Smooth muscle cell (in vitro differentiated cells): ENCODE data around the gene KCNAB3. TPM values are rescaled to one million over a fixed set of nuclear protein-coding genes. Genes with fewer than 3 reads are reported as not detected.

ENCODE experiments used
- DNase-seq: peaks from one replicate; lab custom pipeline; 2025; ENCODE audit not compliant: unreplicated experiment; lab: John Stamatoyannopoulos, UW
- H2AFZ ChIP-seq: fragments of 200-600 bp; sonication (generic); 2 replicates; pipeline ENCODE4 v1.6.0; 2016; ENCODE audit warnings: antibody characterized with exemption, low read depth, mild to moderate bottlenecking
- H3F3A ChIP-seq: fragments of 200-600 bp; sonication (generic); 2 replicates; pipeline ENCODE4 v1.6.0; 2017; ENCODE audit warnings: antibody characterized with exemption, low read depth
- H3K27ac ChIP-seq: fragments of 200-600 bp; sonication (generic); 2 replicates; pipeline ENCODE4 v1.5.1; 2016; ENCODE audit warnings: low read depth, mild to moderate bottlenecking
- H3K27me3 ChIP-seq: fragments of 200-600 bp; sonication (generic); 2 replicates; pipeline ENCODE4 v1.6.1; 2016; ENCODE audit warnings: low read depth, mild to moderate bottlenecking
- H3K36me3 ChIP-seq: fragments of 200-600 bp; sonication (generic); 2 replicates; pipeline ENCODE4 v1.5.1; 2016; ENCODE audit warnings: low read depth
- H3K4me1 ChIP-seq: fragments of 200-600 bp; sonication (generic); 2 replicates; pipeline ENCODE4 v1.5.1; 2016; ENCODE audit warnings: low read depth
- H3K4me2 ChIP-seq: fragments of 200-600 bp; sonication (generic); 2 replicates; pipeline ENCODE4 v1.6.0; 2016; ENCODE audit warnings: mild to moderate bottlenecking
- H3K4me3 ChIP-seq: fragments of 200-600 bp; sonication (generic); 2 replicates; pipeline ENCODE4 v1.5.1; 2016; ENCODE audit warnings: mild to moderate bottlenecking
- H3K79me2 ChIP-seq: fragments of 200-600 bp; sonication (generic); 2 replicates; pipeline ENCODE4 v1.6.0; 2016; ENCODE audit warnings: low read depth, mild to moderate bottlenecking
- H3K9ac ChIP-seq: fragments of 200-600 bp; sonication (generic); 2 replicates; pipeline ENCODE4 v1.6.0; 2016; ENCODE audit warnings: low read depth
- H3K9me3 ChIP-seq: fragments of 200-600 bp; sonication (generic); replicated peaks from 2 replicates; pipeline ENCODE4 v1.5.1; 2016; ENCODE audit warnings: low read depth
- H4K20me1 ChIP-seq: fragments of 200-600 bp; sonication (generic); 2 replicates; pipeline ENCODE4 v1.6.0; 2016; ENCODE audit warnings: low read depth
- CTCF ChIP-seq: fragments of 200-600 bp; sonication (generic); IDR thresholded peaks from 2 replicates; pipeline ENCODE4 v1.5.1; 2017; ENCODE audit warnings: borderline replicate concordance, mild to moderate bottlenecking, antibody characterized with exemption; ENCODE audit not compliant: insufficient read depth, poor library complexity, severe bottlenecking
- WGBS: methylation state at CpG from one replicate; pipeline ENCODE4 v1.1.7; 2016; ENCODE audit warnings: low lambda C conversion rate; 5-methylcytosine and 5-hydroxymethylcytosine counted together
- polyA plus RNA-seq: library from polyadenylated mRNA; unstranded; fragments of >200 nt; fragmentation: Nextera tagmentation; extraction: Ambion mirVana; gene quantifications from 2 replicates; pipeline ENCODE4 v1.2.1, GENCODE V29; 2016
- total RNA-seq: library from RNA; depleted of rRNA; stranded (reverse); fragments of >200 nt; gene quantifications from 2 replicates; pipeline ENCODE4 v1.2.3, GENCODE V29; 2014

Gene KCNAB3
- total and polyA plus RNA-seq, 2 experiments from 2014 or later = 5.3 to 8.7 TPM

DNA sequence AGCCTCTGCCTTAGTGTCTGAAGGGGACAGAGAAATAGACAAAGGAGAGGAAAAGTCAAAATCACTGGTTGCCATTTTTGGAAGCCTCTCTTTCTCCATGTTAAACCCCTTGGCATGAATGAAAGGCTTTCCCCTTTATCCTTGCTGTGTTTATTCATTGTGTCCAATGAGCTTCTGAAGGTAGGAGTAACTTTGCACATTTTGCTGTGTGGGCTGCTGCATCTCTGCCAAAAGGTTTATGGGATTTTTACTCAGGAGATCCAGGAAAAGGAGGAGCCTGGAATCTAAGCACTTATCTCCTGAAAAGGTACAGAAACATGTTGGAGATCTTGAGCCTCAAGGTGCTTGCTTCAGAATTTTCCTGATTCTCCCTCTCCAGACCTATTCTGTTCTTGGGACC lies 6.2 kb upstream of the KCNAB3 start:
- DNase-seq = no peak
- peaks cover 17% of the 10 kb centered on the region for H4K20me1 ChIP-seq
- H2AFZ ChIP-seq = no peak overlapping the region
- H3K4me1 ChIP-seq = peaks cover 10% of the 10 kb centered on the region
- peaks cover 13% of the 10 kb centered on the region for H3K36me3 ChIP-seq
- no peaks in the 10 kb centered on the region for H3F3A ChIP-seq
- H3K27me3 ChIP-seq = no peaks in the 10 kb centered on the region
- H3K4me2 ChIP-seq = no peak overlapping the region
- TF ChIP-seq CTCF = no peak
- H3K9ac ChIP-seq = no peak overlapping the region
- no peak overlapping the region for H3K27ac ChIP-seq
- no peak overlapping the region for H3K4me3 ChIP-seq
- no peaks in the 10 kb centered on the region for H3K9me3 ChIP-seq
- peaks cover 20% of the 10 kb centered on the region for H3K79me2 ChIP-seq

DNA sequence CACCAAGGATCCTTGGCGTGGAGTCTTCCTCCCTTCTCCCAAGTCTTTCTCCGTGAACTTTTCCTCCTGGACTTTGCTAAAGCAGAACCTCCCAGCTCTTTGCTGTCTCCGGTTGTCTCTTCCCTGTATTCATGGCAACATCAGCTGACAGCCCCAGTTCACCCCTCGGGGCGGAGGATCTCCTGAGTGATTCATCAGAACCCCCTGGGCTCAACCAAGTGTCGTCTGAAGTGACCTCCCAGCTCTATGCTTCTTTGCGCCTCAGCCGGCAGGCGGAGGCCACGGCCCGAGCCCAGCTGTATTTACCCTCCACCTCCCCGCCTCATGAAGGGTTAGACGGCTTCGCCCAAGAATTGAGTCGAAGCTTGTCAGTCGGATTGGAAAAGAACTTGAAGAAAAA lies 3.3 kb upstream of the KCNAB3 start:
- peak overlapping the region; percentile 98 for H3K9ac ChIP-seq
- H3K79me2 ChIP-seq = peaks cover 20% of the 10 kb centered on the region
- no peaks in the 10 kb centered on the region for H3K9me3 ChIP-seq
- H3K4me1 ChIP-seq = peaks cover 21% of the 10 kb centered on the region
- peak overlapping the region; percentile 98 for H3K4me2 ChIP-seq
- no peaks in the 10 kb centered on the region for H3K27me3 ChIP-seq
- peak overlapping the region; percentile 94 for H3K4me3 ChIP-seq
- peak; percentile 38 for DNase-seq
- no peaks in the 10 kb centered on the region for H3K36me3 ChIP-seq
- TF ChIP-seq CTCF = no peak
- H2AFZ ChIP-seq = peak overlapping the region; percentile 94
- H3K27ac ChIP-seq = peak overlapping the region; percentile 85
- H3F3A ChIP-seq = no peaks in the 10 kb centered on the region
- H4K20me1 ChIP-seq = peaks cover 17% of the 10 kb centered on the region
- WGBS = 9% methylated on average over 16 of the region's 16 CpGs

- Histone ChIP-seq H3K9ac (peak overlapping the region; percentile 98), H3K9me3 (no peaks in the 10 kb centered on the region), H3K27me3 (no peaks in the 10 kb centered on the region), H3K4me3 (peak overlapping the region; percentile 94), H3K79me2 (peaks cover 20% of the 10 kb centered on the region), H3K4me2 (peak overlapping the region; percentile 98), H3K36me3 (no peaks in the 10 kb centered on the region), H4K20me1 (peaks cover 17% of the 10 kb centered on the region), H3K4me1 (peaks cover 21% of the 10 kb centered on the region), H2AFZ (peak overlapping the region; percentile 94), H3K27ac (peak overlapping the region; percentile 85), H3F3A (no peaks in the 10 kb centered on the region)
- TF ChIP-seq CTCF = no peak
- no peak for DNase-seq
- WGBS = under 1% methylated on average over 17 of the region's 17 CpGs
Observed at GRCh38 chr17:7932483-7932891, 2.8 kb upstream of the KCNAB3 start.

DNA sequence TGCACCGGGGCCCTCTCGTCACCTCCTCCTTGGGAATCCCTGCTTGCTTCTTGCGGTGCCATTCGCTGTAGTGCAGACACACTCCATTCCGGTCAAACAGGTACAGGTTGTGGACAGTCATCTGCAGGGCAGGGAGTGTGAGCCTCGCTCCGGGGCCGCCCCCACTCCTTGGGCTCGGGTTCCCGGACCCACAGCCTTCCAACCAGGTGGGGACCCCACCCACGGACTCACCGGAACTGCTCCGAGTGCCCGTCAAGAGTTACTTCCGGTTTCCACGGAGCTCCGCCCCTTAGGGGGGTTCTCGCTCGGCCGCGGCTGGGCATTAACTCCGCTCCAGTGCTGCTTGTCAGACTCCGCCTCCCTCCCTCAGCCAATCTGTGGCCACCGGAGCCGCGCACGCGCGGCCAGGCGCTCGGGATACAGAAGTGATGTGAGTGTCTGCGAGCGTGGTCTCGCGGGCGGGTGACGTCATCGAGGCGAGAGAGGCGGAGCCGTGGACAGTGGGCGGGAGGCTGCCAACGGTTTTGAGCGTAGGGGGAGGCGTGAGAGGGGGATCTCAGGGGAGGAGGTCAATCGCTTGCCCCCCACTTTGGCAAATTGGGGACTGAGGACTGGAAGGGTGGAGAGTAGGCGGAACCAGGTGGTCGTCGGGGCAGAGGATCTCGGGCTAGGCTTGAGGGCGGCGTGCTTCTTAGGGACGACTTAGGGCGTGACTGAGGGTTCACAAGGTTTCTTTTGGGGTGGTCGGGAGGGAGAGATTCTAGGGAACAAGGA lies 2.2 kb upstream of the KCNAB3 start, which contains the start of the genes CNTROB and TRAPPC1:
CNTROB (plus strand) TSS at position 498 of the 774 bp plus-strand sequence. CDS start 874 bp downstream, outside the sequence.
TRAPPC1 (minus strand) TSS at position 238 of the 774 bp plus-strand sequence; CDS start at position 121, 117 bp downstream.
- Histone ChIP-seq H2AFZ (peak within 1 kb of the TSS; percentile 94), H4K20me1 (peaks cover 17% of the 10 kb centered on the region), H3K79me2 (peaks cover 20% of the 10 kb centered on the region), H3K4me3 (peak within 1 kb of the TSS; percentile 94), H3K36me3 (no peaks in the 10 kb centered on the region), H3K27ac (peak within 1 kb of the TSS; percentile 85), H3K4me1 (peaks cover 21% of the 10 kb centered on the region), H3K27me3 (no peaks in the 10 kb centered on the region), H3K4me2 (peak within 1 kb of the TSS; percentile 98), H3K9me3 (no peaks in the 10 kb centered on the region), H3K9ac (peak within 1 kb of the TSS; percentile 98), H3F3A (no peaks in the 10 kb centered on the region)
- 1% methylated on average over 54 of the region's 55 CpGs for WGBS
- TF ChIP-seq CTCF = no peak
- DNase-seq = peak; percentile 97
